Measurements from ENCODE around the gene PLEKHA3. TPM values are rescaled to one million over a fixed set of nuclear protein-coding genes. Genes with fewer than 3 reads are reported as not detected.
"Not testable (repeated sequence)": the region's sequence is repeated elsewhere in the genome, so short reads cannot be mapped to it uniquely, and the experiment has no call there.

PLEKHA3 gene
- total and polyA plus RNA-seq, 7 donors, result 1.8 to 22.5 (median 13.0) TPM

- Histone ChIP-seq H3K9me3 (no peaks in the 10 kb centered on the region), H3K4me3 (peak overlapping the region; percentile 42 to 61 (median 57)), H3K27ac (peak overlapping the region; percentile 71 to 80 (median 76)), H3K27me3 (no peaks in the 10 kb centered on the region), H3K36me3 (peaks cover 0 to 9% (median 0%) of the 10 kb centered on the region in 4 donors), H3K4me1 (peaks cover 0 to 12% (median 3%) of the 10 kb centered on the region in 4 donors)
- DNase-seq, result no peak
- 29 to 32% methylated on average over 8 of the region's 8 CpGs for WGBS, 2 donors
- intact Hi-C loops (cut with DNase I), result loop anchor here (2.0 kb wide), 2 partner anchors 43 to 73 kb away; partner anchors contain the start of genes PJVK, PLEKHA3 and PRKRA
- TF ChIP-seq CTCF (IDR thresholded peaks at IDR 0.05), result no peak
- no peak for TF ChIP-seq POLR2A (IDR thresholded peaks at IDR 0.05)
- TF ChIP-seq EP300 (IDR thresholded peaks at IDR 0.05), result no peak
- TF ChIP-seq POLR2AphosphoS5 (IDR thresholded peaks at IDR 0.05), result no peak
Observed at GRCh38 chr2:178523596-178524134, 43.4 kb downstream of the PLEKHA3 start.

- H3K4me3 ChIP-seq; H3K27ac ChIP-seq; DNase-seq; H3K27me3 ChIP-seq; intact Hi-C loops (cut with DNase I); H3K9me3 ChIP-seq; H3K36me3 ChIP-seq: not testable (repeated sequence)
- 80 to 82% methylated on average over 4 of the region's 5 CpGs for WGBS, 2 donors
- peaks cover 0 to 12% (median 3%) of the 10 kb centered on the region in 4 donors for H3K4me1 ChIP-seq
Observed at GRCh38 chr2:178525010-178525409, 44.8 kb downstream of the PLEKHA3 start.

GRCh38 chr2:178525460-178525859 lies 45.2 kb downstream of the PLEKHA3 start:
- H3K4me1 ChIP-seq, result peaks cover 0 to 12% (median 3%) of the 10 kb centered on the region in 4 donors
- H3K27ac ChIP-seq; H3K9me3 ChIP-seq; intact Hi-C loops (cut with DNase I); DNase-seq; H3K27me3 ChIP-seq; H3K36me3 ChIP-seq; H3K4me3 ChIP-seq: not testable (repeated sequence)
- 64 to 100% methylated on average over 1 of the region's 1 CpG for WGBS, 2 donors

GRCh38 chr2:178526256-178526655 lies 46.0 kb downstream of the PLEKHA3 start:
- no peak for DNase-seq
- no peak overlapping the region for H3K4me3 ChIP-seq
- H3K9me3 ChIP-seq, result no peaks in the 10 kb centered on the region
- peaks cover 0 to 3% (median under 1%) of the 10 kb centered on the region in 4 donors for H3K36me3 ChIP-seq
- no peak overlapping the region for H3K27ac ChIP-seq
- TF ChIP-seq POLR2AphosphoS5 (IDR thresholded peaks at IDR 0.05) (no peak), CTCF (IDR thresholded peaks at IDR 0.05) (no peak), EP300 (IDR thresholded peaks at IDR 0.05) (no peak), POLR2A (IDR thresholded peaks at IDR 0.05) (no peak)
- H3K4me1 ChIP-seq, result peaks cover 0 to 12% (median 3%) of the 10 kb centered on the region in 4 donors
- H3K27me3 ChIP-seq, result no peaks in the 10 kb centered on the region
- intact Hi-C loops (cut with DNase I), result no loop called here
- WGBS, 2 donors, result 96% methylated on average over 4 of the region's 4 CpGs

GRCh38 chr2:178527592-178527991 lies 47.3 kb downstream of the PLEKHA3 start:
- no peak overlapping the region for H3K27ac ChIP-seq
- H3K27me3 ChIP-seq, result no peaks in the 10 kb centered on the region

More at GRCh38 chr2:178527592-178527991, 47.3 kb downstream of the PLEKHA3 start:
- Histone ChIP-seq H3K9me3 (no peaks in the 10 kb centered on the region), H3K4me3 (no peak overlapping the region), H3K4me1 (peaks cover 0 to 12% (median 3%) of the 10 kb centered on the region in 4 donors), H3K36me3 (peaks cover 0 to 16% (median 2%) of the 10 kb centered on the region in 4 donors)
- no peak for DNase-seq
- WGBS, 2 donors, result 81 to 91% methylated on average over 2 of the region's 2 CpGs
- no peak for TF ChIP-seq CTCF (IDR thresholded peaks at IDR 0.05)
- intact Hi-C loops (cut with DNase I), result no loop called here
